Retina (tissue), 1 donor: ENCODE measurements around the gene PHF12.
"Not testable (repeated sequence)": the region's sequence is repeated elsewhere in the genome, so short reads cannot be mapped to it uniquely, and the experiment has no call there.

Source experiments
- DNase-seq: peaks from one replicate; pipeline ENCODE4 v3.0.0-alpha.2; 2016

Gene PHF12

DNA sequence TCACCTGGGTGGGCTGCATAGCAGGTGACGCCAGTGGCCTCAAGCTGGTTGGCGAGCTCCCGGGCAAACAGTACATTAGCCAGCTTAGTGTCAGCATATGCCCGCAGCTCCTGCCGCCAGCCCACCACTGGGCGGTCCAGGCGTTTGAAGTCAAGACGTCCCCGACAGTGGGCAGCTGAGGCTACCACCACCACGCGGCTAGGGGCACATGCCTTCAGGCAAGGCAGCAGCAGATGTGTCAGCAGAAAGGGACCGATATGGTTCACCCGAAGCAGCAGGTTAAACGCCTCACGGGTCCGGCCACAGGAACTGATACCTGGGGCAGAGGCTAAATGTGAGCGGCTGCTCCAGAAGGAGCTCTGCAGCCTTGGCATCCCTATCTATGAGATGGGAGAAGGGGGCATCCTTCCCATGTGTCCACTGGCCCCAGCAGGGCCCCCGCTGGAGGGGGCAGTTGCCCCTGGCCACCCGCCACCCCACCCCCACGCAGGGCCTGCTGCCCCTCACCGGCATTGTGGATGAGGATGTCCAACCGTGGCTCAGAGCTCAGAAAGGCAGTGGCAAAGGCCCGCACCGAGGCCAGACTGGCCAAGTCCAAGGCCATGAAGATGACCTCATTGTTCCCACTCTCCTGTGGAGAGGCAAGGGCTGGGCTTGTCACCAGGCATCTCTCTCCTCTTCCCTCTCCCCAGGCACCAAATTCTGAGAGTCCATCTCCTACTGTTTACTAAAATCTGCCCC, 50.2 kb downstream of the PHF12 start:
- DNase-seq, result no peak

DNA sequence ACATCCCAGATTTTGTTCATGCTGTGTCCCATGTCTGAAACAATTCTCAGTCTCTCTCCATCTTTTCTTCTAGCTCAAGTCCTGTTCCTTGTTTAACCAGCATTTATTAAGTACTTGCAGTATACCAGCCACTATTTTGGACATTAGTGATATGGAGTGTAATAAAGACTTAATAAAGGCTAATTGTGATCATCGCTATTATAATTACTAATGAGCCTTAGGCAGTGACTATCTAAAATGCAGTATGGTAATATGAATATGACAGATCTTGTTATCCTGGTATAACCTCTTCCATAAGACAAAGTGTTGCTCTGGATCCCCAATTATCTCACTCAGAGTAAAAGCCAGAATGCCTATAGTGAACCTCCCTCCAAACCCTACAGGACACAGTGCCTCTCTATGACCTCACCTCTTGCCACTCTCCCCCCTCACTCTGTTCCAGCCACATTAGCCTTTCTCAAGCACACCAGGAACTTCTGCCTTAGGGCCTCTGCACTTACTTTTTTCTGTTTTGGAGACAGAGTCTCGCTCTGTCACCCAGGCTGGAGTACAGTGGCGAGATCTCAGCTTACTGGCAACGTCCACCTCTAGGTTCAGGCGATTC, 52.0 kb downstream of the PHF12 start:
- no peak for DNase-seq

DNA sequence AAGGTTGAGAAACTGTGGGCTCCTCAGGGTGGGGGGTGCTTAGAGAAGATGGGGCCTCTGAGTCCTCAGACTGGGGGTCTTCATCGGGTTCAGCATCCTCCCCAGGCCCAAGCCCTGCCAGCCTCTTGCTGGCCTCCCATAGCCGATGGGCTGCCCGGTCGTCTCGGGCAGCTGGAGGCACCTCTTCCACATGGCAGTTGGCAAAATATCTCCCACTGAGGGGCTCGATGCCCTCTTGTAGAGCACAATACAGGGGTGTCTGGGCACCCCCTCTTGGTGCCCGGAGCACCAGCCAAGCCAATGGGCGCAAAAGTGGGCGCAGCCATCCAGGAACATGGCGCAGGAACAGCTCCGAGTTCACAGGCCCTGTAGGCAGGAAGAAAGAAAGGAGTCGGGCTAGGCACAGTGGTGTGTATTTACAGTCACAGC, 52.8 kb downstream of the PHF12 start:
- DNase-seq, result no peak

GRCh38 chr17:28897769-28898526, 53.4 kb downstream of the PHF12 start:
- DNase-seq, result no peak

DNA sequence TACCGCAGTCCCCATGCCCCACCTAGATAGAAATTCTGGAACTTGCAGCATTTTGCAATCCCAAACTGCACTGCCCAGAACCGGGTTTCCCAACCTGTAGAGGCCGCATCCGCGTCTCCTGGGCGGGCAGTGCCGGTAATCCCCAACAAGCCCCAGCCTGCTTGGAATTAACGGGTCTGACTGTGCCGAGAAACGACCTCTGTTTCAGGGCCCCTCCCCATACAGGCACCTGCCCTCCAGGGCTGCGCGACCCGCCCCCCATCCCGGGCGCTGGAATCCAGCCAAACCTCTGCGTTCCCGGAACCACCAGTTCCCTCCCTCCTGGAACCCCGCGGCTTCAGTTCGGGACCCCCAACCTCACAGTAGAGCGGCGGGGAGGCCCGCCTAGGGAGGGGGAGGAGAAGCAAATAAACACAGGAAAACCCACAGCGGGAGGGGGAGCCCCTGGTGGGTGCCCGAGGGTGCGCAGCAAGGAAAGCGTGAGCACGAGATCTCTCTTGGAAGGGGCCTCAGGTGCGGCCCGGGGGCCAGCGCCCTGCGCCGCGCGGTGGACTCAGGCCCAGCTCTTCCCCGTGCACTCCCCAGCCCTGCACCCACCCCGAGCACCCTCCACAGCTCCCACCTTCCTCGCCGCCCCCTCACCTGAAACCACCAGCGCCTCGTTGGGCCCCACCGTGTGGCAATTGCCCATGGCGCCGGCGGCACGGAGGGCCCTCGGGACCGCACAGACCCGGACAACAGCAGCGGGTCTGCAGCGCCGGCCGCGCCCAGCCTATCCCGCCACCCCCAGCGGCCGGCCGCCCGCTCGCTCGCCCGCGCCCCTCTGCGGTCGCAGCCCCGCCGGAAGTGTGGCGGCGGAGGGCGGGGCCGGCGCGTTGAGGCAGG, 54.2 kb downstream of the PHF12 start, which contains the start of gene FLOT2:
TSS of gene FLOT2 (minus strand) at position 850 of the 885 bp plus-strand sequence. CDS start at position 691, 159 bp downstream.
- DNase-seq, result peak; percentile 79

GRCh38 chr17:28896491-28896883, 54.8 kb downstream of the PHF12 start:
- no peak for DNase-seq

DNA sequence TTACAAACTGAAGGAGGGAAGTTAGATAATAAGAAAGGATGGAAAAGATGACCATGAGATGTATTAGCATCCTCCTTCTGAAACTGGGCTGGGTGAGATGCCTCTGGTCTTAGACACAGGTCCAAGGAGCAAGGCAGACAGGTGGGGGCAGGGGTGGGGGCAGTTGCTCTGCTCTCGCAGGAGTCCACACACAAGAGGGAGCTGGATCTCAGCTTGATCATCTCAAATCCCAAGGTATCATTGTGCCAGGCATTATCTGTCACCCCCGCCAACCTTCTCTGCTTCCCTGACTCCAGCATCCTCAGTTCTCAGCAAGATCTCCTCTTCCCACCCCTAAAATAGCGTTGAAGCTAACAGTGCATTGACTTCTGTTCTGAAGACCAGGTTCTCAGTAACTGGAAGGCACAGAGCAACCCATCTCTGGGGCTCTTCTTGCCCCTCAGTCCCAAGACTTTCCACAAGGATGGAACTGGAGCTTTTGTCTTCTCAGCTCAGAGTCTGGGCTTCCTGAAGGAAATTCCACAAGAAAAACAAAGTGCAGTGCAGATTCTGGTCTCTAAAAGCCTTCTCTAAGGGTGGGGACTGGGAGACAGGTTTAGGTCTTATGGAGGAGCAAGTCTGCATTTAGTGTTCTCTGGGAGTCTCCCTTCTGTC, 55.4 kb downstream of the PHF12 start:
- peak; percentile 21 for DNase-seq

- not testable (repeated sequence) for DNase-seq
Measured at GRCh38 chr17:28893248-28894183, 57.8 kb downstream of the PHF12 start.

- no peak for DNase-seq
Measured at GRCh38 chr17:28892024-28892423, 59.3 kb downstream of the PHF12 start.

GRCh38 chr17:28891201-28891600, 60.1 kb downstream of the PHF12 start:
- DNase-seq, result no peak

DNA sequence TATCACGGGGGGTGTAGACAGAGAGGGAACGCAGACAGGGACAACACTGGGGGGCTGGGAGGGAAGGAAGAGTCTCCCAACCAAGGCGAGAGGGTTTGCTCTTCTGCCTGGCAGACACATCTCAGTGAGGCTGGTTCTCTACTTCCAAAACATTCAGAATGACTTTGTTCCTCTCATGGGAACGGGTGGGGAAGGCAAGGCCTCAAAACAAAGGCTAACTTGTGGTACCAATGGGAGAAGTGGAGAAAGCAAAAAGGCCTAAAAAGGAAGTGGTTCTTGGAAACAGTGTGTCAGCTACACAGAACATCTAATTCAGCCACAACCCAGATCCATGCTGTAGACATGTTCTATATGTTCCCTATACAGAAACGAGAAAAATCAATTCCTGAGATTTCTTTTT, 61.3 kb downstream of the PHF12 start:
- no peak for DNase-seq

DNA sequence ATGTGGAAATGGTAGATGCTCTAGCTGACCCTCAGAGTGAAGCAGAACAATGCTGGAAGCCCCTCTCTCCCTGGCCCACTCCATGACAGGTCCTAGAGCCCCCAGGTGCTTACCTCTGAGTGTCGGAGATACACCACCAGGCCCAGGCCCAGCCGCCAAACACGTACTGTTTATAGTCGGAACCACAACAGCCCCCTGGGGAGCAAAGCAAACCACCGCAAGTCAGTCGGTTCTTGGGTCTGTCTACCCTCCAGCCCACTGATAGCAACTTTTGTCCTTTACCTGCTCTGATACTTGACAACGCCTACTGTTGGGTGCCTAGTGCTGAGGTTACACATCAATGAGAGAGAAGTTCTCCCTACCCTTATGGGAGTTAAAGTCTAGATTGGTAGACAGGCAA, 62.5 kb downstream of the PHF12 start:
- no peak for DNase-seq

DNA sequence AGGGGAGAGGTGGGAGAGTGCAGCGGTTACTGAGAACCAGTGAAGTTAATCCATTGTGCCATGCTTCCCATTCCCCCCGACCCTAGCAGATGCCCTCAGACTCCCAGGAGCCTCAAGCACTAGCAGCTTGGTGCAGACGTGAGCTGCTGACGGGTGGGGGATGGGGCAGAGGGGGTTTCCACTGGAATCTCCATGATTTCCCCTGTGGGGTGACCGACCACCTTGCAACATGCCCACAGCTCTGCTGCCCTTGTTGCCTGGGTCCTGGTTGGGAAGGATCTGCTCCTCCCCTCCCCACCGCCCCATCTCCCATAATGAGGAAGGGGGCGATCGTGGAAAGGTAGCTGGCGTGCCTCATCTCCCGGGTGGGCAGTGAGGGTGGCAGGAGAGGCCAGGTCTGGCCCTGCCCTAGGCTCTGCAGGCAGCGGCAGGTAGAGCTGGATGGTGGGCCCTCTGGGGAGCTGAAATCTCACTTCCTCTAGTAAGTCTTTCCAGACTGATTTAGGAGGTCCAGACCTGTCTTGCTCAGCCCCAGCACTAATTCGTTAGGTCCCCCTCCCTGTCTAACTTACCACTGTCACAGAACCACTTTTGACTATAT, 63.3 kb downstream of the PHF12 start:
- no peak for DNase-seq

GRCh38 chr17:28885951-28886350, 65.4 kb downstream of the PHF12 start:
- DNase-seq, result no peak

DNA sequence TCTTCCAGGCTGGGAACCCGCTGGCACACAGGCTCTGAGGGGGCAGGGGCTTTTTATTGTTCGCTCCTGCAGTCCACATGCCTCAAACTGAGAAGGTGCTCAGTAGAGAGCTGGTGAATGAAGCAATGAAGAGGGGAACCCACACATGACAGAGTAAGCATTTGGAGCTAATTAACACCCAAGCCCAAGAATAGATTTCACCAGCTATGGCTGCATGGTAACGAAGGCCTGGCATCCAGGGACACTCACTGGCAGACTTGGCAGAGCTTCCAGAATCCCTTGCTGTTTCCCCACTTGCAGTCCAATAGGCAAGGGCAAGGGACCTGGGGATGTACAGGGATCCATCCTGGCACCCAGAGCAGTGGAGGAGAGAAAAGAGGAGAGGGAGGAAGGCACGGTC, 66.0 kb downstream of the PHF12 start:
- no peak for DNase-seq

- no peak for DNase-seq
Measured at GRCh38 chr17:28883967-28884702, 67.2 kb downstream of the PHF12 start.

GRCh38 chr17:28882154-28882895, 69.0 kb downstream of the PHF12 start:
- no peak for DNase-seq

- no peak for DNase-seq
Measured at GRCh38 chr17:28881533-28882056, 69.7 kb downstream of the PHF12 start.

GRCh38 chr17:28880572-28880945, 70.8 kb downstream of the PHF12 start:
- no peak for DNase-seq
